Prostate gland (tissue), 2 donors: ENCODE measurements around the gene TBC1D16. TPM values are rescaled to one million over a fixed set of nuclear protein-coding genes. Genes with fewer than 3 reads are reported as not detected.
A peak's percentile ranks its signal among the peaks of the same experiment; 100 is the strongest.
"Not testable (repeated sequence)": the region's sequence is repeated elsewhere in the genome, so short reads cannot be mapped to it uniquely, and the experiment has no call there.

ENCODE experiments used
- DNase-seq: peaks from one replicate; pipeline ENCODE4 v3.0.0-alpha.2; 2019; ENCODE audit warnings: low spot score
- H3K27ac ChIP-seq, 2 donors: fragments of 200-600 bp; sonication (generic); 2 replicates each; pipeline ENCODE4 v1.5.1; 2017 to 2019
- H3K27me3 ChIP-seq: fragments of 200-600 bp; sonication (generic); replicated peaks from 2 replicates; pipeline ENCODE4 v1.5.1; 2019; ENCODE audit not compliant: insufficient read depth
- H3K36me3 ChIP-seq, 2 donors: fragments of 200-600 bp; sonication (generic); 1 replicate in 1 of 2; 2 replicates in 1 of 2; pipeline versions ENCODE4 v1.5.1 to v1.8.1; 2017 to 2019
- H3K4me1 ChIP-seq: fragments of 200-600 bp; sonication (generic); replicated peaks from 2 replicates; pipeline ENCODE4 v1.5.1; 2019
- H3K4me3 ChIP-seq, 2 donors: fragments of 200-600 bp; sonication (generic); 2 replicates each; pipeline ENCODE4 v1.5.1; 2017 to 2019
- H3K9me3 ChIP-seq: fragments of 200-600 bp; sonication (generic); 2 replicates; pipeline ENCODE4 v1.5.1; 2017
- CTCF ChIP-seq, 4 experiments: fragments of 200-600 bp in 2 of 4; fragments of 450-650 bp in 2 of 4; sonication (generic) in 2 of 4; IDR thresholded peaks; 1 replicate in 3 of 4; 2 replicates in 1 of 4; pipeline ENCODE4 v1.5.1; 2016 to 2019; ENCODE audit warnings: antibody characterized with exemption in 4 of 4, mild to moderate bottlenecking in 2 of 4, moderate library complexity in 2 of 4
- POLR2A ChIP-seq: fragments of 450-650 bp; IDR thresholded peaks from one replicate; pipeline ENCODE4 v1.6.1; 2016; ENCODE audit warnings: antibody characterized with exemption, mild to moderate bottlenecking
- POLR2AphosphoS5 ChIP-seq: sonication (generic); formaldehyde crosslinking; IDR thresholded peaks from one replicate; pipeline ENCODE4 v1.6.1; 2017; ENCODE audit warnings: antibody characterized with exemption
- WGBS: methylation state at CpG from one replicate; pipeline ENCODE4 v1.1.5; 2018; 5-methylcytosine and 5-hydroxymethylcytosine counted together
- intact Hi-C: fragments of 100-400 bp; cut with DNase I; formaldehyde crosslinking; loops from one replicate; pipeline ENCODE4 v1.14.2; 2022
- total RNA-seq, 2 donors: library from RNA; depleted of rRNA; stranded (reverse); fragments of >200 nt; gene quantifications; one replicate each; pipeline ENCODE4 v1.1.0, GENCODE V29; 2016

TBC1D16 gene
- total RNA-seq, 2 donors from 2014 or later, result 29.1 to 41.9 TPM

DNA sequence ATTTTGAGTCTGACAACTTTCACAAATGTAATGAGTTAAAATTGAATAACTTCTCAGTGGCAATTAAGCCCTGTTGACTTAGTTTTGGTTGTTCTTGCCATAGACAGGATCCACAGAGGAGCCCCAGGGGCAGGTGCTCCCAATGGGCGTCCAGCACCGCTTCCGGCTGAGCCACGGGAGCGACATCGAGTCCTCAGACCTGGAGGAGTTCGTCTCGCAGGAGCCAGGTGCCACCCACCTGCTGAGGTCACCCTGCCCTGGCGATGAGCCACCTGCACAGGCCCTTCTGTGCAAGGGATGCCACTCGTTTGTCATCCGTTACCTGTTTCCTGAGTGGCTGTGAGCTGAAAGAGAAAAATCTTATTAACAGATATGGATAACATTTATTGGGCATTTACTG lies 11.5 kb upstream of the TBC1D16 start:
- Histone ChIP-seq H3K4me1 (no peaks in the 10 kb centered on the region), H3K36me3 (no peaks in the 10 kb centered on the region), H3K27me3 (no peaks in the 10 kb centered on the region), H3K27ac (no peak overlapping the region), H3K9me3 (no peaks in the 10 kb centered on the region), H3K4me3 (no peak overlapping the region)
- 86% methylated on average over 11 of the region's 11 CpGs for WGBS
- TF ChIP-seq CTCF (IDR thresholded peaks at IDR 0.05) (no peak), POLR2A (no peak), POLR2AphosphoS5 (no peak)
- DNase-seq, result no peak
- intact Hi-C loops, result no loop called here

DNA sequence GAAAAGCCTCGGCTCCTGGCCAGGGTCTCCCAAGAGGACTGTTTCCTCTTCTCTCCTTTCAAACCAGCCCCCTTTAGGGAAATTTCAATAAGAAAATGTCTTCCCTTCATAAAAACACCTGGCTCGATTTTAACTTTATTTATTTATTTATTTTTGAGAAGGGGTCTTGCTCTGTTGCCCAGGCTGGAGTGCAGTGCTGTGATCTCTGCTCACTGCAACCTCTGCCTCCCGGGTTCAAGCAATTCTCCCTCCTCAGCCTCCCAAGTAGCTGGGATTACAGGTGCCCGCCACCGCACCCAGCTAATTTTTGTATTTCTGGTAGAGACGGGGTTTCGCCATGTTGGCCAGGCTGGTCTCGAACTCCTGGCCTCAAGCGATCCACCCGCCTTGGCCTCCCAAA lies 11.0 kb upstream of the TBC1D16 start:
- H3K27ac ChIP-seq, DNase-seq, H3K9me3 ChIP-seq, H3K4me3 ChIP-seq, H3K27me3 ChIP-seq, H3K36me3 ChIP-seq, H3K4me1 ChIP-seq, intact Hi-C loops: not testable (repeated sequence)
- 98% methylated on average over 10 of the region's 10 CpGs for WGBS

DNA sequence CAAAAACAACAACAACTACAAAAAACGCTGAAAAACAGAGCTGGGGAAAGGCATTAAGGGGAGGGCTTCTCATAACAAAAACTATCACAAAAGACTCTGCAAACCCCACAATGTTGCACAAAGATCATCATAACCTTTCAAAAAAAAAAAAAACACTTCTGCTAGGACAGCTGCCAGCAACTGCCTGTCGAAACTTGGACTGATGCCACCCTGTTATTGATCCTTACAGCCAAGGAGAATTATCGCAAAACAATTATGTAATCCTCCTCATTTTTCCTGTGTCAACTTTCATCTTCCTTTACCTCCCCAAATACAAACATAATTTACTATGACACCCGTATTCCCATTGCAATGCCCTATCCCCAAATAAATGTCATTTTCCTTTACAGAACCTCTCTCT lies 10.0 kb upstream of the TBC1D16 start:
- WGBS, result 53% methylated on average over 4 of the region's 4 CpGs
- H3K36me3 ChIP-seq, result no peaks in the 10 kb centered on the region
- no peaks in the 10 kb centered on the region for H3K27me3 ChIP-seq
- no peaks in the 10 kb centered on the region for H3K9me3 ChIP-seq
- intact Hi-C loops, result no loop called here
- no peak overlapping the region for H3K27ac ChIP-seq
- no peaks in the 10 kb centered on the region for H3K4me1 ChIP-seq
- no peak for TF ChIP-seq POLR2AphosphoS5
- no peak for TF ChIP-seq POLR2A
- no peak for TF ChIP-seq CTCF (IDR thresholded peaks at IDR 0.05)
- no peak for DNase-seq
- H3K4me3 ChIP-seq, result no peak overlapping the region

- Histone ChIP-seq H3K36me3 (no peaks in the 10 kb centered on the region), H3K4me1 (no peaks in the 10 kb centered on the region), H3K9me3 (no peaks in the 10 kb centered on the region), H3K27me3 (no peaks in the 10 kb centered on the region), H3K27ac (no peak overlapping the region), H3K4me3 (no peak overlapping the region)
- intact Hi-C loops, result no loop called here
- DNase-seq, result no peak
- 89% methylated on average over 6 of the region's 6 CpGs for WGBS
- TF ChIP-seq POLR2A (no peak), POLR2AphosphoS5 (no peak), CTCF (IDR thresholded peaks at IDR 0.05) (no peak)
Observed at GRCh38 chr17:80043963-80044362, 8.3 kb upstream of the TBC1D16 start.

GRCh38 chr17:80036715-80037477 lies 1.2 kb upstream of the TBC1D16 start:
- Histone ChIP-seq H3K27ac (peak overlapping the region; percentile 82 to 91), H3K36me3 (no peaks in the 10 kb centered on the region), H3K27me3 (no peaks in the 10 kb centered on the region), H3K9me3 (no peaks in the 10 kb centered on the region), H3K4me3 (peak overlapping the region; percentile 47 to 55), H3K4me1 (peaks cover 5% of the 10 kb centered on the region)
- no peak for TF ChIP-seq CTCF (IDR thresholded peaks at IDR 0.05)
- TF ChIP-seq POLR2AphosphoS5, result no peak
- TF ChIP-seq POLR2A, result no peak
- intact Hi-C loops, result loop anchor here (2.0 to 5.0 kb wide), 2 partner anchors 34 to 65 kb away; partner anchors contain the start of gene GAA
- 1% methylated on average over 52 of the region's 52 CpGs for WGBS
- no peak for DNase-seq
